OCI-LY3 (cell line): Measurements from ENCODE around the gene SYNE3.

Experiments used
- H2AFZ ChIP-seq: fragments of 200-600, 300-600 bp; shearing (Covaris generic); 2 replicates; pipeline ENCODE4 v1.6.0; 2014; ENCODE audit warnings: antibody characterized with exemption, low read depth, low read length
- H3K27ac ChIP-seq: fragments of 200-600, 300-600 bp; sonication (generic); 2 replicates; pipeline ENCODE4 v1.5.1; 2014; ENCODE audit warnings: mild to moderate bottlenecking, low read length, moderate library complexity, mixed read lengths
- H3K27me3 ChIP-seq: fragments of 200-600, 300-600 bp; sonication (generic); 2 replicates; pipeline ENCODE4 v1.6.1; 2014; ENCODE audit warnings: low read depth, low read length, mixed read lengths
- H3K36me3 ChIP-seq: fragments of 200-600, 300-600 bp; sonication (generic); replicated peaks from 2 replicates; pipeline ENCODE3; 2014; ENCODE audit warnings: low read depth, low read length, mixed read lengths
- H3K4me1 ChIP-seq: fragments of 300-600, 200-600 bp; sonication (generic); 2 replicates; pipeline ENCODE4 v1.6.1; 2014; ENCODE audit warnings: low read length, mixed read lengths
- H3K4me2 ChIP-seq: fragments of 200-600, 300-600 bp; sonication (generic); 2 replicates; pipeline ENCODE4 v1.6.1; 2014; ENCODE audit warnings: low read length, mixed read lengths
- H3K4me3 ChIP-seq: fragments of 300-600, 200-600 bp; sonication (generic); 2 replicates; pipeline ENCODE4 v1.5.1; 2014; ENCODE audit warnings: antibody characterized with exemption, mild to moderate bottlenecking, low read length, moderate library complexity
- H3K79me2 ChIP-seq: fragments of 300-600, 200-600 bp; shearing (Covaris generic); 2 replicates; pipeline ENCODE4 v1.6.1; 2014; ENCODE audit warnings: mild to moderate bottlenecking, low read length, mixed read lengths
- H3K9ac ChIP-seq: fragments of 300-600, 200-600 bp; shearing (Covaris generic); 2 replicates; pipeline ENCODE4 v1.6.0; 2014; ENCODE audit warnings: mild to moderate bottlenecking, low read length, moderate library complexity
- H3K9me3 ChIP-seq: fragments of 200-600, 300-600 bp; shearing (Covaris generic); 2 replicates; pipeline ENCODE4 v1.6.1; 2014; ENCODE audit warnings: low read length, mixed read lengths; ENCODE audit not compliant: insufficient read depth
- H4K20me1 ChIP-seq: fragments of 200-600, 300-600 bp; sonication (generic); 2 replicates; pipeline ENCODE4 v1.6.1; 2016; ENCODE audit warnings: low read length, mixed read lengths; ENCODE audit not compliant: insufficient read depth
- EZH2phosphoT487 ChIP-seq: fragments of 200-600 bp; shearing (Covaris generic); IDR thresholded peaks from 2 replicates; pipeline ENCODE4 v1.6.1; 2018; ENCODE audit warnings: antibody characterized with exemption, mixed run types, low read depth
- TF ChIP-seq, protein P1 (sequence below): fragments of 200-600, 300-600 bp; sonication (generic); IDR thresholded peaks from 2 replicates; pipeline ENCODE4 v1.5.1; 2014; ENCODE audit warnings: antibody characterized with exemption, low read length, low read depth

Gene SYNE3

DNA sequence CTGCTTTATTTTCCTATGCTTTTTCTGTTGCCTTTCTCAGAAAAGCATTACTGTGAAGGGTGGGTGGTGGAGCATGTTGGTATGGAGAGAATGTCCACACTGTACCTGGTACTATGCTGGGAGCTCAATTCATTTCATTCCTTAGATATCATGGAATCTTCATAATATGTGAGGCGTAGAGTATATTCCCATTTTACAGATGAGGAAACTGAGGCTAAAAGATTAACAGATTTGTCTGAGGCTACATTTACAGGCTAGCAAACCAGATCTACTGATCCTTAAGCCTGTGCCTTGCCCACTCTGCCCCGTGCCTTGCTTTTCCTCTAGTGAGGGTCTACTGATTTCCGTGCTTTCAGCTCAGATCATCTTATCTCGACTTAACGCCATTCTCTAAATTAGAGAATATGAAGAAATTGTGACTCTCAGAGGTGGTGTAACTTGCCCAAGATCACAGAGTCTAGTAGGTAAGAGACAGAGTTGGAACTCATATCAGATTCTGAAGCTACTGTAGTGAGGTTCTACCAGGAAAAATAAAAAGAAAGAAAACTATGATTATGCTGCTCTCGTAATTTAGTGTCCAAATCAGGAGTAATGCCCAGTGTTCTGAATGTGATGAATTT lies 23.9 kb upstream of the SYNE3 start:
- no peak overlapping the region for H3K4me3 ChIP-seq
- peaks cover 3% of the 10 kb centered on the region for H3K36me3 ChIP-seq
- H3K27me3 ChIP-seq: no peaks in the 10 kb centered on the region
- peaks cover 42% of the 10 kb centered on the region for H4K20me1 ChIP-seq
- TF ChIP-seq EZH2phosphoT487: no peak
- TF ChIP-seq, protein P1, sequence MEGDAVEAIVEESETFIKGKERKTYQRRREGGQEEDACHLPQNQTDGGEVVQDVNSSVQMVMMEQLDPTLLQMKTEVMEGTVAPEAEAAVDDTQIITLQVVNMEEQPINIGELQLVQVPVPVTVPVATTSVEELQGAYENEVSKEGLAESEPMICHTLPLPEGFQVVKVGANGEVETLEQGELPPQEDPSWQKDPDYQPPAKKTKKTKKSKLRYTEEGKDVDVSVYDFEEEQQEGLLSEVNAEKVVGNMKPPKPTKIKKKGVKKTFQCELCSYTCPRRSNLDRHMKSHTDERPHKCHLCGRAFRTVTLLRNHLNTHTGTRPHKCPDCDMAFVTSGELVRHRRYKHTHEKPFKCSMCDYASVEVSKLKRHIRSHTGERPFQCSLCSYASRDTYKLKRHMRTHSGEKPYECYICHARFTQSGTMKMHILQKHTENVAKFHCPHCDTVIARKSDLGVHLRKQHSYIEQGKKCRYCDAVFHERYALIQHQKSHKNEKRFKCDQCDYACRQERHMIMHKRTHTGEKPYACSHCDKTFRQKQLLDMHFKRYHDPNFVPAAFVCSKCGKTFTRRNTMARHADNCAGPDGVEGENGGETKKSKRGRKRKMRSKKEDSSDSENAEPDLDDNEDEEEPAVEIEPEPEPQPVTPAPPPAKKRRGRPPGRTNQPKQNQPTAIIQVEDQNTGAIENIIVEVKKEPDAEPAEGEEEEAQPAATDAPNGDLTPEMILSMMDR: no peak
- H3K79me2 ChIP-seq: peaks cover 83% of the 10 kb centered on the region
- no peak overlapping the region for H3K4me2 ChIP-seq
- H2AFZ ChIP-seq: no peak overlapping the region
- H3K27ac ChIP-seq: no peak overlapping the region
- H3K9ac ChIP-seq: no peak overlapping the region
- H3K4me1 ChIP-seq: peaks cover 13% of the 10 kb centered on the region
- no peaks in the 10 kb centered on the region for H3K9me3 ChIP-seq

DNA sequence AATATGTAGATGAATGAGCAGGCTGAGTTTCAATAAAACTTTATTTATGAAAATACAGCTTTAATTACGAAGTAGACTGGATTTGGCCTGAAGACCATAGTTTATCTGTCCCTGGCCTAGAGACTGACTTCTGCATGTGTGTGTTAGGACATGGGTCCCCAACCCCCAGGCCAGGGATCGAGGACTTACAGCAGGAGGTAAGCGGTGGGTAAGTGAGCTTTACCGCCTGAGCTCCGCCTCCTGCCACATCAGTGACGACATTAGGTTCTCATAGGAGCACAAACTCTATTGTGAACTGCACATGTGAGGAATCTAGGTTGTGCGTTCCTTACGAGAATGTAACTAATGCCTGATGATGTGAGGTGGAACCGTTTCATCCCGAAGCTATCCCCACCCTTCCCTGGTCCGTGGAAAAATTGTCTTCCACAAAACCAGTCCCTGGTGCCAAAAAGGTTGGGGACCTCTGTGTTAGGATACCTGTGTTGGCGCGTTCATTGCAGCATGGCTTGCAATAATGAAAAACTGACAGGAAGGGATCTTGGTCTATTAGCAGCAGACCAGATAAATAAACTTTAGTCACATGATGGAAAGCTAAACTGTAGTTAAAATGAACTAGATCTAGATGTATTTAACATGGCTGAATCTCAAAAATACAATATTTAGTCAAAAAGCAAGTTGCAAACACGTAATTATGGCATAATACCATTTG lies 22.5 kb upstream of the SYNE3 start:
- no peaks in the 10 kb centered on the region for H3K27me3 ChIP-seq
- H3K4me1 ChIP-seq: peaks cover 13% of the 10 kb centered on the region
- TF ChIP-seq EZH2phosphoT487: no peak
- TF ChIP-seq, protein P1: no peak
- no peak overlapping the region for H3K4me3 ChIP-seq
- H3K9me3 ChIP-seq: no peaks in the 10 kb centered on the region
- H3K9ac ChIP-seq: no peak overlapping the region
- H4K20me1 ChIP-seq: peaks cover 42% of the 10 kb centered on the region
- no peak overlapping the region for H3K4me2 ChIP-seq
- H3K27ac ChIP-seq: no peak overlapping the region
- H3K79me2 ChIP-seq: peaks cover 92% of the 10 kb centered on the region
- no peaks in the 10 kb centered on the region for H3K36me3 ChIP-seq
- no peak overlapping the region for H2AFZ ChIP-seq

- Histone ChIP-seq H3K4me1 (peaks cover 18% of the 10 kb centered on the region), H3K27ac (no peak overlapping the region), H4K20me1 (peaks cover 42% of the 10 kb centered on the region), H3K4me2 (no peak overlapping the region), H3K9ac (no peak overlapping the region), H3K9me3 (no peaks in the 10 kb centered on the region), H3K4me3 (no peak overlapping the region), H3K27me3 (no peaks in the 10 kb centered on the region), H3K79me2 (peaks cover 96% of the 10 kb centered on the region), H3K36me3 (peaks cover 2% of the 10 kb centered on the region), H2AFZ (no peak overlapping the region)
- TF ChIP-seq, protein P1: no peak
- TF ChIP-seq EZH2phosphoT487: no peak
Observed at GRCh38 chr14:95537298-95538089, 21.0 kb upstream of the SYNE3 start.

DNA sequence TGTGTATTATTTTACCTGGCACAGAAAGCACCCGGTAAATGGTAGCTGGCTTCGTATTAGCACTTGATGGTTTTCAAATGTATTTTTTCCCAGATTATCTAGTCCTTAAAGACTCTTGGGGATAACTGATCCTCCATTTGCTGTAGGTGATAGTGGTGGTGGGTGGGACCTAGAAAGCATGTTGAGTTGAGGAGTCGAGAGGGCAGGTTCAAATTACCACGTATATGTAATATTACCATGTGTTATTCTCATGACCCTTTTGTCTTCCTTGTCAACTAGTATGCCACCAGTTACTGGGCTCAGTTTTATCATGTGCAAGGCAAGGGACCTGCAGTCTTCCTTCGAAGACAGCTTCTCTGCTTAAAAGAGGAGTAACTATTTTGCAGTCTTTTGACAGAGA lies 20.2 kb upstream of the SYNE3 start:
- Histone ChIP-seq H3K79me2 (peaks cover 96% of the 10 kb centered on the region), H4K20me1 (peaks cover 44% of the 10 kb centered on the region), H3K4me2 (peak overlapping the region; percentile 79), H3K4me1 (peaks cover 26% of the 10 kb centered on the region), H3K9me3 (no peaks in the 10 kb centered on the region), H3K27me3 (no peaks in the 10 kb centered on the region), H3K36me3 (peaks cover 11% of the 10 kb centered on the region), H2AFZ (no peak overlapping the region), H3K27ac (no peak overlapping the region), H3K4me3 (peak overlapping the region; percentile 87), H3K9ac (peak overlapping the region; percentile 76; the same call in 1 of the 2 replicates)
- TF ChIP-seq EZH2phosphoT487: no peak
- TF ChIP-seq, protein P1: no peak
